PFSK-1 (cell line): ENCODE results near the gene RND1.

Source experiments
- POLR2AphosphoS5 ChIP-seq: IDR thresholded peaks from 2 replicates; pipeline ENCODE4 v1.6.1; 2012; ENCODE audit warnings: low read depth, mild to moderate bottlenecking, control low read depth, low read length, moderate library complexity
- SIN3A ChIP-seq: IDR thresholded peaks from 2 replicates; pipeline ENCODE4 v1.6.1; 2012; ENCODE audit warnings: mild to moderate bottlenecking, low read length, moderate library complexity, borderline replicate concordance; ENCODE audit not compliant: insufficient read depth
- TAF1 ChIP-seq: IDR thresholded peaks from 2 replicates; pipeline ENCODE4 v1.6.1; 2012; ENCODE audit warnings: low read length, control low read depth, borderline replicate concordance; ENCODE audit not compliant: insufficient read depth
- TF ChIP-seq, protein P1 (sequence below), 2 experiments: IDR thresholded peaks; 2 replicates each; pipeline versions ENCODE4 v1.6.1 to v1.8.0; 2011 to 2012; ENCODE audit warnings: low read depth in 2 of 2, low read length in 2 of 2, control low read depth in 1 of 2, inconsistent platforms in 1 of 2, mild to moderate bottlenecking in 1 of 2, moderate library complexity in 1 of 2; ENCODE audit not compliant: insufficient read depth in 1 of 2

DNA sequence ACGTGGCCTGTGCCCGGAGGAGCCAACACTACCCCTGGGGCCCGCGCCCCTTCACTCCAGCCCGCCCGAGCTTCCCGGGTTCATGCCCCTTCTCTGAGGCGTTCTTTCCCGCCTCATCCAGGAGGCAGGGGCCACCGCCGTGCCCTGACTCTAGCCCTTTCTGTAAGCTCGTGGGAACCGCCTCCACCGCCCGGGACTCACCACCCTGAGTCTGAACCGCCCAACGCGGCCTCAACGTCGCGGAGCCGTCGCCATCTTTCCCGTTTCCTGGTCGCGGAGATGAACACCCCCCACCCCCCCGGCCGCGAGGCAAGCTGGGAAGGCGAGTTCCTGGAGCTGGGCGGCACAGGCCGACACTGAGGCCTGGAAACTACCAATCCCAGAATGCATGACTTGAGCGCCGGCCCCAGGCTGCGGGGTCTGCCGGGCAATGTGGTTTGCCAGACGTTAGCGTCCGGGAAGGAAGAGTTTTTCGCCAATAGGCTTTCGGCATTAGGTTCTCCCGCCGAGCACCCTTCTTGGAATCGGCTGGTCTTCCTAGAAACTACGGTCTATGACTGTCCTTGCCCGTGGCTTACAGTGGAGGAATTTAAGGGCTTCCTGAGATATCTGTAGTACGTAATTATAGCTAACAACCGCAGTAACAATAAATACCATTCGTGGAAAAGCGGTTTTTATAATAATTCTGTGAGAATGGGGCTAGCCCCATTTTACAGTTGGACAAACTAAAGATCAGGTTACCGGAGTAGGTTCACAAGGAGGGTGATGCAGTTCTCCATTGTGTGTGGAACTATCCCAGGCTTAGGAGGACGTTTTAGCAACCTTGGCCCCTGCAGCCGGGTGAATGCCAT is 13.6 kb downstream of the RND1 start, which contains the start of gene DDX23:
- peak; percentile 18; the same call in 1 of the 2 replicates for TF ChIP-seq SIN3A
- TF ChIP-seq POLR2AphosphoS5, result peak; percentile 72
- TF ChIP-seq TAF1, result peak; percentile 90
- TF ChIP-seq, protein P1, sequence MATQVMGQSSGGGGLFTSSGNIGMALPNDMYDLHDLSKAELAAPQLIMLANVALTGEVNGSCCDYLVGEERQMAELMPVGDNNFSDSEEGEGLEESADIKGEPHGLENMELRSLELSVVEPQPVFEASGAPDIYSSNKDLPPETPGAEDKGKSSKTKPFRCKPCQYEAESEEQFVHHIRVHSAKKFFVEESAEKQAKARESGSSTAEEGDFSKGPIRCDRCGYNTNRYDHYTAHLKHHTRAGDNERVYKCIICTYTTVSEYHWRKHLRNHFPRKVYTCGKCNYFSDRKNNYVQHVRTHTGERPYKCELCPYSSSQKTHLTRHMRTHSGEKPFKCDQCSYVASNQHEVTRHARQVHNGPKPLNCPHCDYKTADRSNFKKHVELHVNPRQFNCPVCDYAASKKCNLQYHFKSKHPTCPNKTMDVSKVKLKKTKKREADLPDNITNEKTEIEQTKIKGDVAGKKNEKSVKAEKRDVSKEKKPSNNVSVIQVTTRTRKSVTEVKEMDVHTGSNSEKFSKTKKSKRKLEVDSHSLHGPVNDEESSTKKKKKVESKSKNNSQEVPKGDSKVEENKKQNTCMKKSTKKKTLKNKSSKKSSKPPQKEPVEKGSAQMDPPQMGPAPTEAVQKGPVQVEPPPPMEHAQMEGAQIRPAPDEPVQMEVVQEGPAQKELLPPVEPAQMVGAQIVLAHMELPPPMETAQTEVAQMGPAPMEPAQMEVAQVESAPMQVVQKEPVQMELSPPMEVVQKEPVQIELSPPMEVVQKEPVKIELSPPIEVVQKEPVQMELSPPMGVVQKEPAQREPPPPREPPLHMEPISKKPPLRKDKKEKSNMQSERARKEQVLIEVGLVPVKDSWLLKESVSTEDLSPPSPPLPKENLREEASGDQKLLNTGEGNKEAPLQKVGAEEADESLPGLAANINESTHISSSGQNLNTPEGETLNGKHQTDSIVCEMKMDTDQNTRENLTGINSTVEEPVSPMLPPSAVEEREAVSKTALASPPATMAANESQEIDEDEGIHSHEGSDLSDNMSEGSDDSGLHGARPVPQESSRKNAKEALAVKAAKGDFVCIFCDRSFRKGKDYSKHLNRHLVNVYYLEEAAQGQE (IDR thresholded peaks at IDR 0.05; ENCODE audit: insufficient read depth in 1 of 2, low read depth in 2 of 2, low read length in 2 of 2), result peak in 1 of 2 experiments; percentile 34; a peak in 1 of 4 replicates
